Memory B cell (primary cell): Measurements from ENCODE around the gene IFNA1.
"Not testable (repeated sequence)": the region's sequence is repeated elsewhere in the genome, so short reads cannot be mapped to it uniquely, and the experiment has no call there.

Experiments
- ATAC-seq: fragments of 150-1000 bp; cut with Tn5 transposase; 2 replicates; pipeline ENCODE4 v1.10.0; 2021; ENCODE audit warnings: low read depth, mild to moderate bottlenecking, moderate library complexity
- DNase-seq, 2 donors: peaks; one replicate each; pipeline ENCODE4 v3.0.0; 2022; ENCODE audit warnings: low spot score in 2 of 2
- H3K27ac Mint-ChIP-seq: one replicate; pipeline ENCODE4 v1.8.0; 2022; ENCODE audit warnings: mild to moderate bottlenecking, moderate library complexity, mixed read lengths
- H3K27me3 Mint-ChIP-seq: one replicate; pipeline ENCODE4 v1.8.0; 2022; ENCODE audit warnings: mixed read lengths
- H3K36me3 Mint-ChIP-seq: one replicate; pipeline ENCODE4 v1.8.0; 2022; ENCODE audit warnings: mild to moderate bottlenecking, mixed read lengths
- H3K4me1 Mint-ChIP-seq: one replicate; pipeline ENCODE4 v1.8.0; 2022; ENCODE audit warnings: mixed read lengths
- H3K4me3 Mint-ChIP-seq: one replicate; pipeline ENCODE4 v1.8.0; 2022; ENCODE audit warnings: mild to moderate bottlenecking, moderate library complexity, mixed read lengths
- H3K9me3 Mint-ChIP-seq: one replicate; pipeline ENCODE4 v1.8.0; 2022; ENCODE audit warnings: mixed read lengths

The IFNA1 gene

DNA sequence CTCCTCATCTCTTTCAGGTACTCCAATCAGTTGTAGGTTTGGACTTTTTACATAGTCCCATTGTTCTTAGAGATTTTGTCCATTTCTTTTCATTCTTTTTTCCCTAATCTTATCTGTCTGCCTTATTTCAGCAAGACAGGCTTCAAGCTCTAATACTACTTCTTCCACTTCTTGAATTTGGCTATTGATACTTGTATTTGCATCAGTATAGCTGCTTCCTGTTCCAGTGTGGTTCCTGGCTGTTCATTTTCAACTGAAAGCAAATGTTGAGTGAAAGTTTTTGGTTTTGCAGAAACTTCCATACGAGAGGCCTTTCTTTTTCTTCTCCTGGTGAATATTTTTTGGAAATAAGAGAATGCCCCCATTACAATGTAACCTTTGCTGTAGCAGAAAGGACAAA lies 12.0 kb upstream of the IFNA1 start:
- Mint-ChIP-seq H3K36me3 (no peaks in the 10 kb centered on the region), H3K9me3 (no peaks in the 10 kb centered on the region), H3K27me3 (peaks cover 28% of the 10 kb centered on the region), H3K4me1 (peaks cover 14% of the 10 kb centered on the region), H3K27ac (no peak overlapping the region), H3K4me3 (no peak overlapping the region)
- DNase-seq (no peak), ATAC-seq (peak; percentile 77)

DNA sequence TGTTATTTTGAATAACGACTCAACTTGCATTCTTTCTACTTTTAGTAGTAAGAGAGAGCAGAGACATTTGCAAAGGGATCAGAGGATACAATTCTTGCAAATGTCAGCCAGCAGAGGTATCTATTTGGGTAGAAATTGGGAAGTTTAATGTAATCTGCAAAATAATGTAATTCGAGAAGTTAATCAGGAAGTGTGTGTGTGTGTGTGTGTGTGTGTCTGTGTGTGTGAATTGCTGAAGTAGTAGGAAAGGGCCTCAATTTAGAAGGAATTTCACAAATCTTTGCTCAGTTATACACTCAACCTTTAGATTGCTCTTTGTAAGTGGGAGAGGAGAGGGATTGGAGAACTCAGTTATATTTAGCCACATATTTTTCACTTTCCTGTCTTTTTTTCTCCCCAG lies 11.0 kb upstream of the IFNA1 start:
- peaks cover 29% of the 10 kb centered on the region for H3K27me3 Mint-ChIP-seq
- H3K4me1 Mint-ChIP-seq = peaks cover 17% of the 10 kb centered on the region
- no peaks in the 10 kb centered on the region for H3K36me3 Mint-ChIP-seq
- DNase-seq = no peak
- no peak for ATAC-seq
- H3K27ac Mint-ChIP-seq = no peak overlapping the region
- H3K9me3 Mint-ChIP-seq = no peaks in the 10 kb centered on the region
- no peak overlapping the region for H3K4me3 Mint-ChIP-seq

DNA sequence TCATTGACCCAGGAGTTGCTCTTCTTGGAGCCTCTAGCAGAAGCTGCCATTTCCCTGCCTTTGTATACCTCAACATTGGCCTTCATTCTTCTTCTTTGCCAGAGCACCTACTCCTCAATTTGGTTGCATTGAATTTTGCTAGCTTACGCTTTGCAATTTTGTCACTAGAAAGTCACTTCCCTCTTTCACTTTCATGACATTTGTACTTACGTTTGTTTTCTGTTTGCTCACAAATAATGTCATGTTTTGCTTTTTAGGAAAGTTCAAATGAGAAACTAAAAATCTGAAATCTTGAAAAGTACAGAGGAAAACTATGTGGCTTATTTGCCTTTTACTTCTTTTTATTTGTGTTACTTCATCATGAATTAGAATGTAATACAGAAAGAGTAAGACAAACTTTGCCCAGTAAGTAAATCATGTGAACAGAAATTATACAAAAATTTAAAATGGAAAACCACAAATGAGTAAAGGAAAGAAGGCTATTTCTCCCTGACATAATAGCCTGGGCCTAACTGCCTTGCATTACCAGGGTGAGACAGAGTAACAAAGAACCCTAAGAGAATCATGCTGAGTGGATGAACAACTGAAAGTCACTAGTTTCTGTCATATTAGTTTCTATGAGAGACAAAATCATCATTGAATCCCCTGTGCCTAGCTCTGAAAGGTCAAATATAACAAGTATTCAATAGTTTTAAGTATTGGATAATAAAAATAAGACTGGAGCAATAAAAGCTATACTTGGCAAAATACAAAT lies 7.4 kb upstream of the IFNA1 start:
- ATAC-seq (peak; percentile 81), DNase-seq (peak in 1 of 2 donors; percentile 12)
- H3K4me1 Mint-ChIP-seq = peaks cover 19% of the 10 kb centered on the region
- H3K9me3 Mint-ChIP-seq = no peaks in the 10 kb centered on the region
- no peak overlapping the region for H3K4me3 Mint-ChIP-seq
- no peaks in the 10 kb centered on the region for H3K36me3 Mint-ChIP-seq
- no peak overlapping the region for H3K27ac Mint-ChIP-seq
- H3K27me3 Mint-ChIP-seq = peaks cover 19% of the 10 kb centered on the region

DNA sequence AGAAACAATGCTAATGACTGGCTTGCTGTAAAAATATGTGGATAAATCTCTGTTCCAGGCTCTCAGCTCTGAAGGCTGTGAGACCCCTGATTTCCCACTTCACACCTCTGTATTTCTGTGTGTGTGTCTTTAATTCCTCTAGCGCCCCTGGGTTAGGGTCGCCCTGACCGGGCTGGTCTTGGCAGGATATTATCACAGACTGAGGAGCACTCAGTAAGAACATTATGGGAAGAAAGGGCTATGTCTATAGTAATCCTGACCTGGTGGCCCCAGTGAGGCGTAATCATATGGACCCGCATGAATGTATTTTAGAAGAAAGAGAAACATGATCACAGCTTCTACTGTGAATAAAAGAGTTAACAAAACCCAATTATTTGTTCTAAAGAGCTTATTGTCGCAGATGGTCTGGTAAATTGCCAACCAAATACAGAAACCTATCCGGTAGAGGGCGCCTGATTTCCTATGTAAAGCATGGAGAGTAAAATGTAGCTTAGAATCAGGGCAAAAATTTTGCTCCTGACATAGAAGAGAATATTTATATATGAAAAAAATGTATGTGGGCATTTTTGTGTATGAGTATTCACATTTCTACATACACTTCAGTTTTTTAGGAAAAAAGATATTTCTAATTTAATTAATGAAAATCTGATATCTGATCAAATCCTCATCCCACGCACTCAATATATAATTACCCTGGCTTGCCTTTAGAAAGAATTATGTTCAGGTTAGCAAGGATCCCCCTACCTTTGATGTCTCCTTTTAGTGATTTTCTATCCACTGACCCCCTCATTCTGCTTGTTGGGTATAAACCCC lies 5.8 kb upstream of the IFNA1 start:
- peak; percentile 48 for ATAC-seq
- peak; percentile 28 to 44 for DNase-seq

GRCh38 chr9:21435015-21435383 lies 5.2 kb upstream of the IFNA1 start:
- not testable (repeated sequence) for ATAC-seq

More for the DNA sequence above, 5.8 kb upstream of the IFNA1 start:
- H3K4me3 Mint-ChIP-seq = no peak overlapping the region
- no peaks in the 10 kb centered on the region for H3K9me3 Mint-ChIP-seq
- H3K27ac Mint-ChIP-seq = no peak overlapping the region
- H3K36me3 Mint-ChIP-seq = no peaks in the 10 kb centered on the region
- H3K4me1 Mint-ChIP-seq = peaks cover 10% of the 10 kb centered on the region
- H3K27me3 Mint-ChIP-seq = peaks cover 11% of the 10 kb centered on the region

DNA sequence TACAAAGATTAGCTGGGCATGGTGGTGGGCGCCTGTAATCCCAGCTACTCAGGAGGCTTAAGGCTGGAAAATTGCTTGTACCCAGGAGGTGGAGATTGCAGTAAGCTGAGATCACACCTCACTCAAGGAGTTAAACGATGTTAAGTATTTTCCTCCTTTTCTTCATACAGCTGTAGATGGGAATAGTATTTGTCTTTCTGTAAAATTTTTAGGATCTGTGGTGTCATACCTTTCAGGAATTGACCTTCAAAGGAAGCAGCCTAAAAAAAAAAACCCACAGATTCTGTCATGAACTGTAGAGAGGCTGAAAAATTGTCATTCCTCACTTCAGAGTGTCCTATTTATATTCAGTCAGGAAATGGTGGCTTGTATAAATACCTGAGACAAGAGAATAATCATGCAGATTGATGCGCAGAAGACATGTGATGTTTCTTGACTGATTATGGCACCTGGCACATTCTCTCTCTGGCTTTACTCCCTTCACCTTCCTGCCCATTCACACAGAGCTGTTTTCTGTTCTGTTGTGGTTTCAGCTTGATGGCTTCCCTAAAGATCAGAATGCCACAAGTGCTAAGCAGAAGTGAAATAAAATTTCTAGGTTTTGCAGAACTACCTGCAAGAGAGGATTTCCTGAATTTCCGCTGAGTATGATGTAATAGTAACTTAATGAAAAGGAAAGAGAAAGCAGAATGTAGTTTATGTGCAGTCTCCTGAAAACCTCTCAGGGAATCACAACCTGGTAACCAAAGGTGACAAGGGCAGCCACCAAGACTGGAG lies 3.8 kb downstream of the IFNA1 start:
- Mint-ChIP-seq H3K4me1 (peaks cover 6% of the 10 kb centered on the region), H3K4me3 (no peak overlapping the region), H3K9me3 (no peaks in the 10 kb centered on the region), H3K36me3 (no peaks in the 10 kb centered on the region), H3K27ac (peak overlapping the region; percentile 65), H3K27me3 (peaks cover 11% of the 10 kb centered on the region)
- peak; percentile 27 to 69 for DNase-seq
- peak; percentile 95 for ATAC-seq

More at GRCh38 chr9:21435015-21435383, 5.2 kb upstream of the IFNA1 start:
- H3K36me3 Mint-ChIP-seq, DNase-seq, H3K4me3 Mint-ChIP-seq, H3K9me3 Mint-ChIP-seq, H3K27ac Mint-ChIP-seq, H3K4me1 Mint-ChIP-seq: not testable (repeated sequence)
- peaks cover 11% of the 10 kb centered on the region for H3K27me3 Mint-ChIP-seq

DNA sequence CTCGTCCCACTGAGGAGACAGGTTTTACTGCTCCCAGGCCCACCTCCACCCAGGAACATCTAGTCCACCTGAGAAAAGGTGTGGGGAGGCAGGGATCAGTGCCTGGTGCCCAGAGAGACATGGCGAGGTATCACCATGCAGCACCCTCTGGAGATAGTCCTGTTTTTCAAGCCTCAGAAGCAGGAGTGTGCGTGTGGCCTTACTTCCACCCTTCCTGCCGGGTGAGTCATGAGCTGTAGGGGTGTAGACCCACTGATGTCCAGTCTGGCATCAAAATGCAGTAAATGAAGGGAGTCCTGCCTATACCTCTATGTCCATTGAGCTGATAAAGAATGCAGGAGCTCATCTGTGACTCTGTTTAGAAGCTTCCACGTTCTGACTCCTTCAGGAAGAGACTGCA lies 9.1 kb downstream of the IFNA1 start:
- not testable (repeated sequence) for H3K4me3 Mint-ChIP-seq, H3K36me3 Mint-ChIP-seq, H3K9me3 Mint-ChIP-seq, H3K4me1 Mint-ChIP-seq, DNase-seq, H3K27ac Mint-ChIP-seq, ATAC-seq
- peaks cover 23% of the 10 kb centered on the region for H3K27me3 Mint-ChIP-seq

DNA sequence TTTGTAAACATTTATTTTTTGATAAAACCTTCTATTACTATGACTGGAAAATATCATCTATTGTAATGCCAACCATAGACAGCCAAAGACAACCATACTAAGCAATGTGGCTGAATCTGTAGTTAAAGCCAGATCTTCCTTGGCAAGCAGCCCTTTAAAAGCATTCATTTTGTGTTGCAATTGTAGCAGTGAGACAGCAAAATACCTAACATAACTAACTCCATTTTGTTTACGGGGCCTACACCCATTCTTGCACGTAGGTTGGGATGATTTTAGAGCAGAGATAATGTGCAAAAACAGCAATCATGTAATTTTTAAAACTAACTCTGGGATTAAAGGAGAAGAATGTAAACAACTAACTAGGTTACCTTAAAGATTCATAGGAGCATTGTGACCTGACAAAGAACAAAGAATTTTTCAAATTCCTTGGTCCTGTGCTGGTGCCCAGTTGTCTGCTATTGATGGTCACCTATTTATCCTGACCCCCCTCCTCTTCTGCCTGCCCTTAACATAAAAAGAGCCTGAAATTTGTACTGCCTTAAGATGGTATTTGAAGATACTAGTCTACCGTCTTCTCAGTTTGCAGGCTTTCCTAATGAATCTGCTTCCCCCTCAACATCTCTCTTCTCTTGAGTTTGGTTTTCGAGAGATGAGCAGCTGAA lies 10.6 kb downstream of the IFNA1 start:
- H3K27me3 Mint-ChIP-seq = peaks cover 23% of the 10 kb centered on the region
- ATAC-seq = no peak
- no peak overlapping the region for H3K27ac Mint-ChIP-seq
- no peak for DNase-seq
- H3K4me3 Mint-ChIP-seq = no peak overlapping the region
- H3K4me1 Mint-ChIP-seq = no peaks in the 10 kb centered on the region
- H3K9me3 Mint-ChIP-seq = no peaks in the 10 kb centered on the region
- H3K36me3 Mint-ChIP-seq = no peaks in the 10 kb centered on the region

DNA sequence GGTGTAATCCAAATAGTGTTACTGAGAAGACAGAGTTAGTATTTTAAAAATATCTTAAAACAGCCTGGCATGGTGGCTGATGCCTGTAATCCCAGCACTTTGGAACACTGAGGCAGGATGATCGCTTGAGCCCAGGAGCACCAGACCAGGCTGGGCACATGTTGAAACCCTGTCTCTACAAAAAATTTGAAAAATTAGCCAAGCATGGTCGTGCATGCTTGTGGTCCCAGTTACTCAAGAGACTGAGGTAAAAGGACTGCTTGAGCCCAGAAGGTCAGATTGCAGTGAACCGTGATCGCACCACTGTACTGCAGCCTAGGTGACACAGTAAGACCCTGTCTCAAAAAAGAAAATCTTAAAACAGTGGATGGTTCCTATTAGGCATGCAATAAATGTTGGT lies 12.4 kb downstream of the IFNA1 start:
- H3K27me3 Mint-ChIP-seq = peaks cover 27% of the 10 kb centered on the region
- no peaks in the 10 kb centered on the region for H3K9me3 Mint-ChIP-seq
- no peak for ATAC-seq
- no peaks in the 10 kb centered on the region for H3K4me1 Mint-ChIP-seq
- no peak for DNase-seq
- no peak overlapping the region for H3K4me3 Mint-ChIP-seq
- no peaks in the 10 kb centered on the region for H3K36me3 Mint-ChIP-seq
- H3K27ac Mint-ChIP-seq = no peak overlapping the region

DNA sequence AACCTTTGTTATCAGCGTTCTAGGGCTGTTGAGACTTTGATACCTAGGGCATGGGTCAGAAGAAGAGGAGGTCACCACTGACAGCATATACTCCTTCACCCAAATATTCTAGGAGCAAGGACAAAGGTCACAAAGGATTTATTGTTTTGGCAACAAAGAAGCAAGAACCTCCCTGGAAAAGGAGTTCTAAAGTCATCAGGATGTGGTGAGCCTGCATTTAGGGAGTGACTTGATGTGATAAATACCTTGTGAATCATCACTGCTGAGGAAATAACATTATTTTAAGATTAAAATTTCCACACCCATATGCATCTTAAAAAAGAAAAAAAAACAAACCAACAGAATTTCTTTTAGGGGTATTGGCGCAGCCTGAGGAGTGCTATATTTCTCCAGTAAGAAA lies 13.9 kb downstream of the IFNA1 start:
- Mint-ChIP-seq H3K36me3 (no peaks in the 10 kb centered on the region), H3K4me3 (no peak overlapping the region), H3K27ac (no peak overlapping the region), H3K9me3 (no peaks in the 10 kb centered on the region), H3K27me3 (peaks cover 26% of the 10 kb centered on the region), H3K4me1 (no peaks in the 10 kb centered on the region)
- ATAC-seq (no peak), DNase-seq (no peak)

DNA sequence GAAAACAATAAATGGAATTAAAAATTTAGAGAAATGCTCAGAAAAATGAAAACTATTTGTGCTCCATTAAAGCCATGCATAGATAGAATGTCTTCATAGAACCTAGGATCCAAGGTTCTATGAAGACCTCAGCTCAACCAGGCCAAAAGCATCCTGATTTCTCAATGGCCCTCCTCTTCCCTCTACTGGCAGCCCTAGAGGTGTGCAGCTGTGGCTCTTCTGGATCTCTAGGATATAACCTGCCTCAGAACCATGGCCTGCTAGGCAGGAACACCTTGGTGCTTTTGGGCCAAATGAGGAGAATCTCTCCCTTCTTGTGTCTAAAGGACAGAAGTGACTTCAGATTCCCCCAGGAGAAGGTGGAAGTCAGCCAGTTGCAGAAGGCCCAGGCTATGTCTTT lies 15.1 kb downstream of the IFNA1 start:
- DNase-seq (peak in 1 of 2 donors; percentile 25), ATAC-seq (peak; percentile 91)
- Mint-ChIP-seq H3K4me3 (no peak overlapping the region), H3K36me3 (no peaks in the 10 kb centered on the region), H3K27me3 (peaks cover 16% of the 10 kb centered on the region), H3K27ac (no peak overlapping the region), H3K4me1 (no peaks in the 10 kb centered on the region), H3K9me3 (no peaks in the 10 kb centered on the region)

DNA sequence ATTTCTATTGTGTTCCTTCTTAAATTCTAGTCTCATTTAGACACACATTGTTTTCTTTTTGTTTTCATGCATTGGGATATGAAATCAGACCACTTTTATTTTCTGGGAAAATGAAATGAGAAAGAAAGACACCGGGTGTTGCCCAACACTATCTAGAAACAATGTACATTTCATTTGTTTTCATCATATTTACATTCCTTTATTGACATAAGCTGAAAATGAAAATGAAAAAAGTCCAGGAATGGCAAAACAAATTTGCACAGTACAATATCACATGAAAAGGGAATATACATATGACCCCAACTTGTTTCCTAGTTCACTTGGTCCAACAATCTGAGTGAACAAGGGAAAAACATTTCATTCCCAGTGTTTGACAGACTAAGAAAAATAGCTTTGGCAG lies 21.1 kb downstream of the IFNA1 start:
- Mint-ChIP-seq H3K27ac (no peak overlapping the region), H3K27me3 (peaks cover 14% of the 10 kb centered on the region), H3K4me3 (no peak overlapping the region), H3K4me1 (no peaks in the 10 kb centered on the region), H3K36me3 (no peaks in the 10 kb centered on the region), H3K9me3 (peaks cover 7% of the 10 kb centered on the region)
- DNase-seq (no peak), ATAC-seq (no peak)

DNA sequence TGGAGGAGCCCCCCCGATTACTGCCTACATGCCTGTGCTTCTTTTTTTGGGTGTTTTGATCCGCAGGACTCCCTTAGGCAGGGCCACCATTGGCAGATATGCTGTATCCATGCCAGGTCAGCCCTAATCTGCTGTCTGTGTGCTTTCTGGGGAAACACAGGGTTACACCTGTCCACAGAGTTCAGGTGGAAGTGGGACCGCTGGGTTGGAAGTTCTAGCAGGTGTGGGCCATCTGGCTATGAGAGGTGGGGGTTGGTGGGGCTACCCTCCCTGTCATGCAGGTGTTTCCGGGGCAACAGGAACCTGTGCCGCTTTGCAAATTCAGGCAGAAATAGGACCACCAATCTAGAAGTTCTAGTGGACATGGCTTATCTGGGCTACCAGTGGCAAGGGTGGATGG lies 24.9 kb downstream of the IFNA1 start:
- Mint-ChIP-seq H3K4me3 (no peak overlapping the region), H3K4me1 (no peaks in the 10 kb centered on the region)

More for the DNA sequence above, 24.9 kb downstream of the IFNA1 start:
- DNase-seq (no peak), ATAC-seq (no peak)
- Mint-ChIP-seq H3K27ac (no peak overlapping the region), H3K36me3 (no peaks in the 10 kb centered on the region), H3K9me3 (peaks cover 7% of the 10 kb centered on the region), H3K27me3 (peaks cover 5% of the 10 kb centered on the region)
